22Rv1 (cell line): ENCODE measurements around the gene IRF4.

ENCODE experiments used
- ZFX ChIP-seq: fragments of 450-650 bp; IDR thresholded peaks from 2 replicates; pipeline ENCODE4 v1.6.1; 2017; ENCODE audit warnings: antibody characterized with exemption, borderline replicate concordance
- TF ChIP-seq, protein P1 (sequence below): fragments of 450-650 bp; IDR thresholded peaks from 2 replicates; pipeline ENCODE4 v1.5.1; 2017; ENCODE audit warnings: mild to moderate bottlenecking

DNA sequence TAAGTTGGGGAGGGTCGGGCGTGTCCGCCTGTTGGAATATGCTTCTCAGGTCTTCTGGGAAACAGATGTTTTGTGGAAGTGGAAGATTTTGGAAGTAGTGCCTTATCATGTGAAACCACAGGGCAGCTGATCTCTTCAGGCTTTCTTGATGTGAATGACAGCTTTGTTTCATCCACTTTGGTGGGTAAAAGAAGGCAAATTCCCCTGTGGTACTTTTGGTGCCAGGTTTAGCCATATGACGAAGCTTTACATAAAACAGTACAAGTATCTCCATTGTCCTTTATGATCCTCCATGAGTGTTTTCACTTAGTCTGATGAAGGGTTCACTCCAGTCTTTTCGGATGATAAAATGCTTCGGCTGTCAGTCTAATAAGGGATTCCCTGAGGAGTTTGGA lies 4.6 kb downstream of the IRF4 start:
- TF ChIP-seq, protein P1, sequence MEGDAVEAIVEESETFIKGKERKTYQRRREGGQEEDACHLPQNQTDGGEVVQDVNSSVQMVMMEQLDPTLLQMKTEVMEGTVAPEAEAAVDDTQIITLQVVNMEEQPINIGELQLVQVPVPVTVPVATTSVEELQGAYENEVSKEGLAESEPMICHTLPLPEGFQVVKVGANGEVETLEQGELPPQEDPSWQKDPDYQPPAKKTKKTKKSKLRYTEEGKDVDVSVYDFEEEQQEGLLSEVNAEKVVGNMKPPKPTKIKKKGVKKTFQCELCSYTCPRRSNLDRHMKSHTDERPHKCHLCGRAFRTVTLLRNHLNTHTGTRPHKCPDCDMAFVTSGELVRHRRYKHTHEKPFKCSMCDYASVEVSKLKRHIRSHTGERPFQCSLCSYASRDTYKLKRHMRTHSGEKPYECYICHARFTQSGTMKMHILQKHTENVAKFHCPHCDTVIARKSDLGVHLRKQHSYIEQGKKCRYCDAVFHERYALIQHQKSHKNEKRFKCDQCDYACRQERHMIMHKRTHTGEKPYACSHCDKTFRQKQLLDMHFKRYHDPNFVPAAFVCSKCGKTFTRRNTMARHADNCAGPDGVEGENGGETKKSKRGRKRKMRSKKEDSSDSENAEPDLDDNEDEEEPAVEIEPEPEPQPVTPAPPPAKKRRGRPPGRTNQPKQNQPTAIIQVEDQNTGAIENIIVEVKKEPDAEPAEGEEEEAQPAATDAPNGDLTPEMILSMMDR, result no peak
- no peak for TF ChIP-seq ZFX
